ENCODE measurements around the gene LKAAEAR1. TPM values are rescaled to one million over a fixed set of nuclear protein-coding genes. Genes with fewer than 3 reads are reported as not detected.
A peak's percentile ranks its signal among the peaks of the same experiment; 100 is the strongest.

LKAAEAR1 gene
- total RNA-seq, 4 donors from 2014 or later: not detected

- TF ChIP-seq, protein P1, sequence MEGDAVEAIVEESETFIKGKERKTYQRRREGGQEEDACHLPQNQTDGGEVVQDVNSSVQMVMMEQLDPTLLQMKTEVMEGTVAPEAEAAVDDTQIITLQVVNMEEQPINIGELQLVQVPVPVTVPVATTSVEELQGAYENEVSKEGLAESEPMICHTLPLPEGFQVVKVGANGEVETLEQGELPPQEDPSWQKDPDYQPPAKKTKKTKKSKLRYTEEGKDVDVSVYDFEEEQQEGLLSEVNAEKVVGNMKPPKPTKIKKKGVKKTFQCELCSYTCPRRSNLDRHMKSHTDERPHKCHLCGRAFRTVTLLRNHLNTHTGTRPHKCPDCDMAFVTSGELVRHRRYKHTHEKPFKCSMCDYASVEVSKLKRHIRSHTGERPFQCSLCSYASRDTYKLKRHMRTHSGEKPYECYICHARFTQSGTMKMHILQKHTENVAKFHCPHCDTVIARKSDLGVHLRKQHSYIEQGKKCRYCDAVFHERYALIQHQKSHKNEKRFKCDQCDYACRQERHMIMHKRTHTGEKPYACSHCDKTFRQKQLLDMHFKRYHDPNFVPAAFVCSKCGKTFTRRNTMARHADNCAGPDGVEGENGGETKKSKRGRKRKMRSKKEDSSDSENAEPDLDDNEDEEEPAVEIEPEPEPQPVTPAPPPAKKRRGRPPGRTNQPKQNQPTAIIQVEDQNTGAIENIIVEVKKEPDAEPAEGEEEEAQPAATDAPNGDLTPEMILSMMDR (IDR thresholded peaks at IDR 0.05): no peak
- TF ChIP-seq POLR2A (IDR thresholded peaks at IDR 0.05): no peak
- H3K4me3 ChIP-seq: peak overlapping the region; percentile 55 to 95 (median 86)
- peaks cover 0 to 46% (median 41%) of the 10 kb centered on the region in 4 donors for H3K4me1 ChIP-seq
- H3K27ac ChIP-seq: peak overlapping the region; percentile 66 to 85 (median 70)
- no peaks in the 10 kb centered on the region for H3K36me3 ChIP-seq
- H3K27me3 ChIP-seq: no peaks in the 10 kb centered on the region
- no peaks in the 10 kb centered on the region for H3K9me3 ChIP-seq
- DNase-seq: no peak
Observed at GRCh38 chr20:64062276-64062595, 22.0 kb downstream of the LKAAEAR1 start.

DNA sequence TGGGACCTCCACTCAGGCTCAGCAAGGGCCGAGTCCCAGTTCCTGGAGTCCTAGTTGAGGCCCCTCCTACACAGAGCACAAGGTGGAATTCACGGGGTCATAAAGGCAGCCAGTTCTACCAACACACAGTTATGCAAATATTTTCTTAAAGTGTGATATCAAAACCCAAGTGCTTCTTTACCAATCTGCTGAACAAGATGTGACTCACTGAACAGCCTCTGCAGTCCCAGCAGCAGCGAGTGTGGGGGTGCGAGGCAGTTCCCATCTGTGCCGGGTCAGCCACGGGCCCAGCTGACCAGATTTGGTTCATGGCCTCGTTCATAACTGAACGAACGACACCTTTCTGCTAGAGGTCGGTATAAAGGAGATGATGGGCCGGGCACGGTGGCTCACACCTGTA lies 25.7 kb downstream of the LKAAEAR1 start:
- Histone ChIP-seq H3K27me3 (no peaks in the 10 kb centered on the region), H3K27ac (no peak overlapping the region), H3K36me3 (no peaks in the 10 kb centered on the region), H3K4me1 (peaks cover 0 to 21% (median 12%) of the 10 kb centered on the region in 4 donors), H3K4me3 (no peak overlapping the region), H3K9me3 (no peaks in the 10 kb centered on the region)
- no peak for DNase-seq
- no peak for TF ChIP-seq POLR2A (IDR thresholded peaks at IDR 0.05)
- TF ChIP-seq, protein P1 (IDR thresholded peaks at IDR 0.05): no peak

DNA sequence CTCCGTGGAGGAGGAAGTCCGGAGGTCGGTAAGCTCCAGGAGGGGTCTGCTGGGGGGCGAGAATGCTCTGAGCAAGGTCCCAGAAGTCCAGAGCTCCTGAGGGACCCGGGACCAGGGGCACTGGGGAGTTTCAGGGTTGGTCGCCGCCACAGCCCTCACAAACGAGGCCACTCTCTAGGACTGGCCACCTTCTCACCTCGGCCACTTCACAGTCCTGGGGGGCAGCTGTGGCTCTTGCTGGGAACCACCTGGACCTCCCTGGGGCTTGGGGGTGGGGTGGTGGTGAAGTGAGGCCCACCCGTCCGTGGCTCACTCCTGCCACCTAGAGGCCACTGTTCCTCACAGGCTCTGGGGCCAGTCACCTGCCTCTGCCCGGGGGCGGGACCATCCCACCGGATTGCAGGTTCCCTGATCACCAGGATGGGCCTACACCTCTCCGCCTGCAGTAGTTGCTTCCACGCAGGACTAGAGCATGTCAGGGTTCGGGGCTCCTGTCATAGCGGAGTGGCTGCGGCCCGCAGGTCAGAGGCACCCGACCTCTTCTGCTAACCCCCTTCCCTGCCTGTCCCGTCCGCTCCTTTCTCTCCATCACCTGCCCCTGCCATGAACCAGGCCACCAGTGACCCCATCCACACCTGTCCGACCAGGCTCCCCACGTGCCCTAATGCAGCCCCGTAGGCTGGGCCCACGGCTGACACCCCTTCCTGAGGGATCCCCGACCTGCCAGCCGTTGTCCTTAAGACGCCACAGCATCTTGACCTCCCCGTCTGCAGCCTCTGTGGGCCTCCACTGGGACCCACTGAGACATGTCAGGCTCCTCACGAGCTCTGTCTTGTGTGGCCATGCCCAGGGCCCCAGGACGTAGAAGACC lies 26.3 kb downstream of the LKAAEAR1 start:
- DNase-seq: peak; percentile 81 to 92 (median 82)
- H3K27me3 ChIP-seq: no peaks in the 10 kb centered on the region
- no peaks in the 10 kb centered on the region for H3K36me3 ChIP-seq
- TF ChIP-seq POLR2A (IDR thresholded peaks at IDR 0.05): no peak
- TF ChIP-seq, protein P1 (IDR thresholded peaks at IDR 0.05): peak; percentile 70 to 91 (median 76)
- H3K27ac ChIP-seq: peak overlapping the region; percentile 14 to 61 (median 21)
- H3K9me3 ChIP-seq: no peaks in the 10 kb centered on the region
- peaks cover 0 to 18% (median 10%) of the 10 kb centered on the region in 4 donors for H3K4me1 ChIP-seq
- peak overlapping the region in 1 of 4 donors; percentile 4 for H3K4me3 ChIP-seq

DNA sequence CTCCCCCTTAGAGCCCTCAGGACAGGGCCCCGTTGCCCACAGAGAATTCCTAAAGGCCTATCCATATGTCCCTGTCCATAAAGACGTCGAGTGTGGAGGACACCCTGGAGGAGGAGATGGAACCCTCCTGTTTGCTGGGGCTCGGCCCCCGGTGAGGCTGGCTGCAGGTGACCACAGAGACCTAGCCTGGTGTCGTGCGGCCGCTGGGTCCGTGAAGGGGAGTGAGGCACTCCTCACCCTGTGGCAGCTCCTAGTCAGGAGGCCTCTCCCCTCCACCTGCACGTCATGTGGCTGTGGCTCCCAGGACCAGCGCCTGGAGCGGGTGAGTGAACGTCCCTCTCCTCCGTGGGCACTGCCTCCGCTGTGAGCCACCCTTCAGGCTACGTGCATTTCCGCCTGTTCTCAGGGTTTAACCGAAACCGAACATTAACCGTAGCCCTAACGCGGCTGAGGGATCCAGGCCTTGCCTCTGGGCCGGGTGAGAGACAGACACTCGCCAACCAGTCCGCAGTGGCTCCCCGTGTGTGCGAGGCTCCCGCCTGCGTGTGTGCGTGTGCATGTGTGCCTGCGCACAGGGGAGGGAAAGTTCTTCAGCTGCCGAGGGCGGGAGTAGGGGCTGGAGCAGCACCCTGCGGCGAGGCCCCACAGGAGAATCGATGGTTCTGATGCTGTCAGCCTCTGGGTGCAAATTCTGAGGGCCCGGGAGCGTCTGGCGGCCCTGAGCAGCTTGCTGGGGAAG lies 27.1 kb downstream of the LKAAEAR1 start:
- Histone ChIP-seq H3K4me1 (peaks cover 0 to 13% (median 4%) of the 10 kb centered on the region in 4 donors), H3K27me3 (no peaks in the 10 kb centered on the region), H3K27ac (peak overlapping the region; percentile 14 to 61 (median 21)), H3K4me3 (peak overlapping the region in 1 of 4 donors; percentile 4), H3K9me3 (no peaks in the 10 kb centered on the region), H3K36me3 (no peaks in the 10 kb centered on the region)
- TF ChIP-seq, protein P1 (IDR thresholded peaks at IDR 0.05): no peak
- no peak for TF ChIP-seq POLR2A (IDR thresholded peaks at IDR 0.05)
- no peak for DNase-seq

- no peak for DNase-seq
- no peak for TF ChIP-seq POLR2A (IDR thresholded peaks at IDR 0.05)
- TF ChIP-seq, protein P1 (IDR thresholded peaks at IDR 0.05): no peak
Observed at GRCh38 chr20:64056639-64056888, 27.6 kb downstream of the LKAAEAR1 start.

More at GRCh38 chr20:64056639-64056888, 27.6 kb downstream of the LKAAEAR1 start:
- Histone ChIP-seq H3K36me3 (no peaks in the 10 kb centered on the region), H3K4me3 (no peak overlapping the region), H3K4me1 (peaks cover 0 to 13% (median 4%) of the 10 kb centered on the region in 4 donors), H3K27me3 (no peaks in the 10 kb centered on the region), H3K27ac (peak overlapping the region in 3 of 4 donors; percentile 14 to 61 (median 31)), H3K9me3 (no peaks in the 10 kb centered on the region)

Data from Peyer's patch (tissue), 4 donors.